ENCODE measurements around the gene ENAM.

The ENAM gene

GRCh38 chr4:70606459-70606858 is 22.1 kb upstream of the ENAM start:
- no peak for DNase-seq (ENCODE audit: extremely low read depth, low read depth)
- H3K4me3 ChIP-seq (replicated peaks; ENCODE audit: low read depth, low read length): no peak overlapping the region
- no peak for TF ChIP-seq CTCF (IDR thresholded peaks at IDR 0.05; ENCODE audit: low read depth, low read length, missing control alignments)

GRCh38 chr4:70607334-70607853 is 21.1 kb upstream of the ENAM start:
- TF ChIP-seq CTCF (IDR thresholded peaks at IDR 0.05; ENCODE audit: low read depth, low read length, missing control alignments): no peak
- no peak for DNase-seq (ENCODE audit: extremely low read depth, low read depth)
- H3K4me3 ChIP-seq (replicated peaks; ENCODE audit: low read depth, low read length): no peak overlapping the region

GRCh38 chr4:70608324-70608723 is 20.2 kb upstream of the ENAM start:
- H3K4me3 ChIP-seq (replicated peaks; ENCODE audit: low read depth, low read length): no peak overlapping the region
- DNase-seq (ENCODE audit: extremely low read depth, low read depth): no peak
- no peak for TF ChIP-seq CTCF (IDR thresholded peaks at IDR 0.05; ENCODE audit: low read depth, low read length, missing control alignments)

GRCh38 chr4:70613306-70614183 is 15.0 kb upstream of the ENAM start:
- DNase-seq (ENCODE audit: extremely low read depth, low read depth): no peak
- TF ChIP-seq CTCF (IDR thresholded peaks at IDR 0.05; ENCODE audit: low read depth, low read length, missing control alignments): no peak
- H3K4me3 ChIP-seq (replicated peaks; ENCODE audit: low read depth, low read length): no peak overlapping the region

GRCh38 chr4:70614184-70614555 is 14.4 kb upstream of the ENAM start:
- no peak for TF ChIP-seq CTCF (IDR thresholded peaks at IDR 0.05; ENCODE audit: low read depth, low read length, missing control alignments)
- no peak for DNase-seq (ENCODE audit: extremely low read depth, low read depth)
- no peak overlapping the region for H3K4me3 ChIP-seq (replicated peaks; ENCODE audit: low read depth, low read length)

- no peak for TF ChIP-seq CTCF (IDR thresholded peaks at IDR 0.05; ENCODE audit: low read depth, low read length, missing control alignments)
- no peak overlapping the region for H3K4me3 ChIP-seq (replicated peaks; ENCODE audit: low read depth, low read length)
- no peak for DNase-seq (ENCODE audit: extremely low read depth, low read depth)
Measured at GRCh38 chr4:70619288-70619687, 9.3 kb upstream of the ENAM start.

All from HFF-Myc (cell line).